GM12864 (cell line): Measurements from ENCODE around the gene TMSB15B.
"Not testable (repeated sequence)": the region's sequence is repeated elsewhere in the genome, so short reads cannot be mapped to it uniquely, and the experiment has no call there.

Source experiments
- DNase-seq: peaks from one replicate; pipeline ENCODE4 v3.0.0-alpha.2; 2011; ENCODE audit warnings: low read depth
- H3K4me3 ChIP-seq: 2 replicates; pipeline ENCODE4 v1.5.1; 2011; ENCODE audit warnings: mild to moderate bottlenecking, low read depth, low read length, control low read depth
- CTCF ChIP-seq: IDR thresholded peaks from 2 replicates; pipeline ENCODE4 v1.5.1; 2011; ENCODE audit warnings: low read depth, mild to moderate bottlenecking, moderate library complexity, low read length, control low read depth, inconsistent platforms; ENCODE audit errors: missing control alignments

TMSB15B gene

DNA sequence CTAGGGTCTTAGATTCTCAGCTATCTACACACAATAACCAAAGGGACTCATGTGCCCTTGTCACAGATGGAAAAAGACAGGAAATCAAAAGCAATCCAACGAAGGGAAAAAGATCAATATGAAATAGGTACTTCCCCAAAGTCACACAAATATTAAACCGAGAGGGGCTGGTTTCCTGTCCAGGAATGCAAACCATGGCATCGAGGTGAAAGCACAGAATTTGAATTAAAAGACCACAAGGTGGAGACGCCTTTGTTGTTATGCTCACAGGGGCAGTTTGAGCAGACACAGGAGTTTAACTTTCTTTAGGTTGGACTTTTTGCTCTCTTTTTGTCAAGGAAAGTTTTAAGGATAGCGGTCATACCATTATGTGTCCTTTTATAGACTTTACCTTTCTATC, 36.8 kb downstream of the TMSB15B start:
- no peak overlapping the region for H3K4me3 ChIP-seq
- no peak for DNase-seq
- TF ChIP-seq CTCF = no peak

DNA sequence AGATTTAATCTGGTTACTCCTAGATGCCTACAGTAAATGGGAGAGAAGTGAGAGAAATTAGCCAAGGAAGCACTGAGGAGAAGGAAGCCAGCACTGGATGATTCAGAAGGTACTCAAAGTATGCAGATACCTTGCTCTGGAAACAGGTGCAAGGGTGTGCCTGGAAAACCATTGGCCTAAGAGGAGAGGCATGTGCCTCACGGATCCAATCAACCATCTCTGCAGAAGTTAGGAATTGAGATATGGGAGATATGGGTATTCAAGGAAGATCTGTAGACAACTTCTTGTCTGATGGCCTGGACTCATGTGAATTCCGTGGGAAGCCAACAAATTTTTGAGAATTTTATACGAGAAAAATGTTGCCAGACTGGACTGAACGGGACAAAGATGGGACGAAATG, 46.4 kb downstream of the TMSB15B start:
- no peak for TF ChIP-seq CTCF
- H3K4me3 ChIP-seq = no peak overlapping the region
- no peak for DNase-seq

DNA sequence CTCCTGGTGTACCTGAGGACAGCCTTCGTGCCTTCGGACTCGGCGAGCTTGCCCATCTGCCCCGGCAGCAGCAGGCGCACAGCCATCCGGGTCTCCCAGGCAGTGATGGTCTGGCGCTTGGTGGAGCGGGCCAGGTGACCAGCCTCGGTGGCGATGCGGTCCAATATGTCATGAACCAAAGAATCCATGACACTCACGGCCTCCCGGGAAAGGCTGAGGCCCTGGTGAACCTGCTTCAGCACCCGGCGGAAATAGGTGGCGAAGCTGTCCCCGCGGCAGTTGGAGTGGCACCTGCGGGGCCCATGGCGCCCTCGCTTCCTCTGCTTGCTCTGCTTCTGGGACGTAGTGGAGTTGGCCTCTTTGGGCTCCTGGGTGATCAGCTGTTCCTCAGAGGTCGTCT, 50.7 kb downstream of the TMSB15B start:
- no peak for DNase-seq
- no peak for TF ChIP-seq CTCF
- H3K4me3 ChIP-seq = no peak overlapping the region

- DNase-seq = no peak
- H3K4me3 ChIP-seq = no peak within 1 kb of the TSS
- TF ChIP-seq CTCF = no peak
Observed at GRCh38 chrX:104013606-104014005, 51.2 kb downstream of the TMSB15B start, which contains the start of gene H2BW1. H2BW1 (minus strand) TSS chrX:104013708; CDS start chrX:104013576, 132 bp downstream.

GRCh38 chrX:104015576-104015975, 53.1 kb downstream of the TMSB15B start:
- DNase-seq, H3K4me3 ChIP-seq: not testable (repeated sequence)
